Activated CD8-positive, alpha-beta T cell treated with anti-CD3 and anti-CD28 coated beads for 36 hours (primary cell): ENCODE measurements around the gene SRP68. TPM values are rescaled to one million over a fixed set of nuclear protein-coding genes. Genes with fewer than 3 reads are reported as not detected.
A peak's percentile ranks its signal among the peaks of the same experiment; 100 is the strongest.

Experiments
- ATAC-seq: fragments of 200-7000 bp; cut with Tn5 transposase; one replicate; pipeline ENCODE4 v1.10.0; 2021; ENCODE audit warnings: mild to moderate bottlenecking, moderate library complexity
- CTCF ChIA-PET: fragments of 350-600 bp; sonication (Branson Sonifier 250); formaldehyde crosslinking; loops from one replicate; lab custom pipeline; 2021; ENCODE audit warnings: antibody characterized with exemption; lab: Charles Lee
- POLR2A ChIA-PET: fragments of 350-600 bp; sonication (Branson Sonifier 250); formaldehyde crosslinking; loops from one replicate; lab custom pipeline; 2021; ENCODE audit warnings: antibody characterized with exemption; lab: Charles Lee
- DNase-seq: peaks from one replicate; pipeline ENCODE4 v3.0.0-alpha.2; 2020
- H3K27ac Mint-ChIP-seq: one replicate; pipeline ENCODE4 v1.8.0; 2021; ENCODE audit warnings: mild to moderate bottlenecking, mixed read lengths
- H3K27me3 Mint-ChIP-seq: one replicate; pipeline ENCODE4 v1.8.0; 2021; ENCODE audit warnings: mixed read lengths
- H3K36me3 Mint-ChIP-seq: one replicate; pipeline ENCODE4 v1.8.0; 2021; ENCODE audit warnings: low read depth, mixed read lengths
- H3K4me1 Mint-ChIP-seq: one replicate; pipeline ENCODE4 v1.8.0; 2021; ENCODE audit warnings: low read depth, mixed read lengths
- H3K4me3 Mint-ChIP-seq: one replicate; pipeline ENCODE4 v1.8.0; 2021; ENCODE audit warnings: mild to moderate bottlenecking, moderate library complexity, mixed read lengths
- H3K9me3 Mint-ChIP-seq: one replicate; pipeline ENCODE4 v1.8.0; 2021; ENCODE audit warnings: mixed read lengths
- CTCF ChIP-seq: fragments of 200-600 bp; IDR thresholded peaks from one replicate; pipeline ENCODE4 v1.8.0; 2022; ENCODE audit warnings: antibody characterized with exemption, mild to moderate bottlenecking
- intact Hi-C: fragments of 100-400 bp; cut with micrococcal nuclease; formaldehyde crosslinking; loops from one replicate; pipeline ENCODE4 v1.10.0; 2022
- total RNA-seq, 2 experiments: library from RNA; stranded (reverse); gene quantifications; one replicate each; pipeline ENCODE4 v1.2.3, GENCODE V29; 2021

Gene SRP68
- total RNA-seq, 2 experiments from 2014 or later: 132 to 135 TPM

GRCh38 chr17:76007850-76008165, 64.5 kb downstream of the SRP68 start:
- no peak for TF ChIP-seq CTCF
- Mint-ChIP-seq H3K27ac (no peak overlapping the region), H3K36me3 (no peaks in the 10 kb centered on the region), H3K27me3 (no peaks in the 10 kb centered on the region), H3K4me1 (no peaks in the 10 kb centered on the region), H3K4me3 (no peak overlapping the region), H3K9me3 (no peaks in the 10 kb centered on the region)
- ATAC-seq: no peak
- DNase-seq: no peak
- ChIA-PET POLR2A (interaction anchor here (1.0 kb wide), 1 partner anchor 23 kb away, joined by 3 read pairs; no protein-coding TSS in a partner anchor), CTCF (interaction anchor here (0.7 to 15.1 kb wide), 5 partner anchors 10 to 291 kb away, joined by 3 to 165 read pairs (median 4); partner anchors contain the start of gene MRPL38)
- intact Hi-C loops: no loop called here

- POLR2A ChIA-PET: interaction anchor here (1.0 kb wide), 1 partner anchor 23 kb away, joined by 3 read pairs; no protein-coding TSS in a partner anchor
- H3K36me3 Mint-ChIP-seq: no peaks in the 10 kb centered on the region
Observed at GRCh38 chr17:76007131-76007849, 65.0 kb downstream of the SRP68 start.

GRCh38 chr17:76005263-76006149, 66.8 kb downstream of the SRP68 start:
- no peaks in the 10 kb centered on the region for H3K9me3 Mint-ChIP-seq
- no peaks in the 10 kb centered on the region for H3K36me3 Mint-ChIP-seq
- ATAC-seq: peak; percentile 84
- no peak overlapping the region for H3K27ac Mint-ChIP-seq
- CTCF ChIA-PET: interaction anchor here (0.5 to 15.1 kb wide), 40 partner anchors 7 to 328 kb away, joined by 3 to 165 read pairs (median 4); partner anchors contain the start of genes ACOX1, GALK1, MRPL38 and TEN1
- POLR2A ChIA-PET: interaction anchor here (0.6 to 1.1 kb wide), 2 partner anchors 95 to 927 kb away, joined by 3 read pairs; no protein-coding TSS in a partner anchor
- H3K27me3 Mint-ChIP-seq: no peaks in the 10 kb centered on the region
- DNase-seq: peak; percentile 89
- intact Hi-C loops: no loop called here
- H3K4me1 Mint-ChIP-seq: no peaks in the 10 kb centered on the region
- no peak overlapping the region for H3K4me3 Mint-ChIP-seq
- peak; percentile 81 for TF ChIP-seq CTCF

More at GRCh38 chr17:76007131-76007849, 65.0 kb downstream of the SRP68 start:
- H3K9me3 Mint-ChIP-seq: no peaks in the 10 kb centered on the region
- CTCF ChIA-PET: interaction anchor here (0.7 to 15.1 kb wide), 5 partner anchors 11 to 292 kb away, joined by 3 to 165 read pairs (median 4); partner anchors contain the start of gene MRPL38
- intact Hi-C loops: no loop called here
- ATAC-seq (no peak), DNase-seq (no peak)
- no peaks in the 10 kb centered on the region for H3K4me1 Mint-ChIP-seq
- no peaks in the 10 kb centered on the region for H3K27me3 Mint-ChIP-seq
- H3K27ac Mint-ChIP-seq: no peak overlapping the region
- no peak overlapping the region for H3K4me3 Mint-ChIP-seq
- no peak for TF ChIP-seq CTCF

GRCh38 chr17:76004750-76005262, 67.5 kb downstream of the SRP68 start:
- Mint-ChIP-seq H3K4me1 (no peaks in the 10 kb centered on the region), H3K4me3 (no peak overlapping the region), H3K36me3 (no peaks in the 10 kb centered on the region), H3K9me3 (no peaks in the 10 kb centered on the region), H3K27me3 (no peaks in the 10 kb centered on the region), H3K27ac (no peak overlapping the region)
- no peak for TF ChIP-seq CTCF
- ATAC-seq (no peak), DNase-seq (no peak)
- CTCF ChIA-PET: interaction anchor here (0.8 to 15.1 kb wide), 34 partner anchors 8 to 329 kb away, joined by 3 to 165 read pairs (median 4); partner anchors contain the start of genes ACOX1, GALK1, MRPL38 and TEN1
- POLR2A ChIA-PET: interaction anchor here (0.6 to 1.1 kb wide), 2 partner anchors 76 to 94 kb away, joined by 3 to 4 read pairs; no protein-coding TSS in a partner anchor
- intact Hi-C loops: loop anchor here (5.0 kb wide), 1 partner anchor 98 kb away; no protein-coding TSS in a partner anchor
